RCC 7860 (cell line): ENCODE results near the gene FGF3.
A peak's percentile ranks its signal among the peaks of the same experiment; 100 is the strongest.

Source experiments
- DNase-seq: peaks from one replicate; pipeline ENCODE4 v3.0.0-alpha.2; 2015; ENCODE audit warnings: low spot score
- FAIRE-seq: peaks from 2 replicates; lab custom pipeline; 2012; peaks lifted over from hg19 to GRCh38; lab: Jason Lieb, UNC

FGF3 gene

GRCh38 chr11:69807106-69807815 lies 12.0 kb downstream of the FGF3 start:
- no peak for FAIRE-seq
- no peak for DNase-seq

GRCh38 chr11:69804769-69805508 lies 14.3 kb downstream of the FGF3 start:
- FAIRE-seq (no peak), DNase-seq (no peak)

- DNase-seq: no peak
- no peak for FAIRE-seq
These were observed 15.5 kb downstream of the FGF3 start for GRCh38 chr11:69803604-69804218.

- DNase-seq (no peak), FAIRE-seq (no peak)
These were observed 16.2 kb downstream of the FGF3 start for GRCh38 chr11:69803022-69803421.

- no peak for FAIRE-seq
These were observed 16.6 kb downstream of the FGF3 start for GRCh38 chr11:69802590-69802989.

GRCh38 chr11:69801513-69802335 lies 17.5 kb downstream of the FGF3 start:
- DNase-seq (no peak), FAIRE-seq (no peak)

More at GRCh38 chr11:69802590-69802989, 16.6 kb downstream of the FGF3 start:
- no peak for DNase-seq

- FAIRE-seq (no peak), DNase-seq (no peak)
These were observed 18.9 kb downstream of the FGF3 start for GRCh38 chr11:69800278-69800677.

- FAIRE-seq (no peak), DNase-seq (no peak)
These were observed 19.6 kb downstream of the FGF3 start for GRCh38 chr11:69799582-69799981.

- no peak for DNase-seq
These were observed 20.1 kb downstream of the FGF3 start for GRCh38 chr11:69799097-69799496.

GRCh38 chr11:69797737-69798528 lies 21.3 kb downstream of the FGF3 start:
- FAIRE-seq (no peak), DNase-seq (no peak)

More at GRCh38 chr11:69799097-69799496, 20.1 kb downstream of the FGF3 start:
- no peak for FAIRE-seq

GRCh38 chr11:69797156-69797555 lies 22.1 kb downstream of the FGF3 start:
- DNase-seq (no peak), FAIRE-seq (no peak)

GRCh38 chr11:69796063-69796462 lies 23.2 kb downstream of the FGF3 start:
- DNase-seq (no peak), FAIRE-seq (no peak)

GRCh38 chr11:69791276-69792180 lies 27.7 kb downstream of the FGF3 start:
- FAIRE-seq: no peak
- peak; percentile 23 for DNase-seq

- no peak for FAIRE-seq
- no peak for DNase-seq
These were observed 30.3 kb downstream of the FGF3 start for GRCh38 chr11:69788956-69789355.

- DNase-seq: no peak
- FAIRE-seq: no peak
These were observed 31.3 kb downstream of the FGF3 start for GRCh38 chr11:69787906-69788305.

- FAIRE-seq (no peak), DNase-seq (no peak)
These were observed 31.8 kb downstream of the FGF3 start for GRCh38 chr11:69787457-69787856.

- FAIRE-seq (no peak), DNase-seq (no peak)
These were observed 38.0 kb downstream of the FGF3 start for GRCh38 chr11:69781241-69781640.

GRCh38 chr11:69778373-69778772 lies 40.8 kb downstream of the FGF3 start:
- DNase-seq (no peak), FAIRE-seq (no peak)

GRCh38 chr11:69775163-69775755 lies 44.0 kb downstream of the FGF3 start, which contains the start of gene FGF4:
FGF4 (minus strand) TSS chr11:69775341; CDS start chr11:69775084, 257 bp downstream.
- DNase-seq: no peak
- no peak for FAIRE-seq
